ENCODE results near the gene RAB7A.
"Not testable (repeated sequence)": the region's sequence is repeated elsewhere in the genome, so short reads cannot be mapped to it uniquely, and the experiment has no call there.

The RAB7A gene

GRCh38 chr3:128745742-128746141, 19.8 kb downstream of the RAB7A start:
- no peak for TF ChIP-seq CTCF (IDR thresholded peaks at IDR 0.05)
- H3K27me3 ChIP-seq (ENCODE audit: control insufficient read depth, insufficient read depth, low read length): no peaks in the 10 kb centered on the region
- H3K4me2 ChIP-seq (ENCODE audit: low read length): no peak overlapping the region
- no peak overlapping the region for H2AFZ ChIP-seq
- H3K4me3 ChIP-seq (ENCODE audit: low read depth, low read length): no peak overlapping the region
- H3K27ac ChIP-seq: no peak overlapping the region
- no peaks in the 10 kb centered on the region for H3K36me3 ChIP-seq (ENCODE audit: control insufficient read depth, insufficient read depth, low read length)
- no peak overlapping the region for H3K9ac ChIP-seq
- no peaks in the 10 kb centered on the region for H3K9me3 ChIP-seq (ENCODE audit: control insufficient read depth, low read length)
- H3K4me1 ChIP-seq: no peaks in the 10 kb centered on the region
- peaks cover 89% of the 10 kb centered on the region for H3K79me2 ChIP-seq

- no peaks in the 10 kb centered on the region for H3K4me1 ChIP-seq
- H3K4me3 ChIP-seq (ENCODE audit: low read depth, low read length): no peak overlapping the region
- no peak overlapping the region for H3K27ac ChIP-seq
- H3K9ac ChIP-seq: no peak overlapping the region
- H3K4me2 ChIP-seq (ENCODE audit: low read length): no peak overlapping the region
- TF ChIP-seq CTCF (IDR thresholded peaks at IDR 0.05): no peak
- H3K9me3 ChIP-seq (ENCODE audit: control insufficient read depth, low read length): no peaks in the 10 kb centered on the region
- no peak overlapping the region for H2AFZ ChIP-seq
- no peaks in the 10 kb centered on the region for H3K36me3 ChIP-seq (ENCODE audit: control insufficient read depth, insufficient read depth, low read length)
- no peaks in the 10 kb centered on the region for H3K27me3 ChIP-seq (ENCODE audit: control insufficient read depth, insufficient read depth, low read length)
- peaks cover 93% of the 10 kb centered on the region for H3K79me2 ChIP-seq
These were observed 20.9 kb downstream of the RAB7A start for GRCh38 chr3:128746881-128747280.

- Histone ChIP-seq H3K4me1 (no peaks in the 10 kb centered on the region), H3K27ac (no peak overlapping the region), H2AFZ (no peak overlapping the region), H3K79me2 (peaks cover 82% of the 10 kb centered on the region), H3K9ac (no peak overlapping the region), H3K4me3 (ENCODE audit: low read depth, low read length) (no peak overlapping the region), H3K4me2 (ENCODE audit: low read length) (no peak overlapping the region), H3K27me3 (ENCODE audit: control insufficient read depth, insufficient read depth, low read length) (no peaks in the 10 kb centered on the region), H3K9me3 (ENCODE audit: control insufficient read depth, low read length) (no peaks in the 10 kb centered on the region), H3K36me3 (ENCODE audit: control insufficient read depth, insufficient read depth, low read length) (no peaks in the 10 kb centered on the region)
- no peak for TF ChIP-seq CTCF (IDR thresholded peaks at IDR 0.05)
These were observed 22.6 kb downstream of the RAB7A start for GRCh38 chr3:128748557-128748956.

- Histone ChIP-seq H3K4me3 (ENCODE audit: low read depth, low read length) (no peak overlapping the region), H3K27me3 (ENCODE audit: control insufficient read depth, insufficient read depth, low read length) (no peaks in the 10 kb centered on the region), H2AFZ (no peak overlapping the region), H3K9me3 (ENCODE audit: control insufficient read depth, low read length) (no peaks in the 10 kb centered on the region), H3K79me2 (peaks cover 80% of the 10 kb centered on the region), H3K4me1 (no peaks in the 10 kb centered on the region), H3K4me2 (ENCODE audit: low read length) (no peak overlapping the region), H3K9ac (no peak overlapping the region), H3K27ac (no peak overlapping the region), H3K36me3 (ENCODE audit: control insufficient read depth, insufficient read depth, low read length) (no peaks in the 10 kb centered on the region)
- no peak for TF ChIP-seq CTCF (IDR thresholded peaks at IDR 0.05)
These were observed 23.1 kb downstream of the RAB7A start for GRCh38 chr3:128749035-128749434.

GRCh38 chr3:128749561-128749960, 23.6 kb downstream of the RAB7A start:
- not testable (repeated sequence) for H3K9me3 ChIP-seq (ENCODE audit: control insufficient read depth, low read length); H3K27ac ChIP-seq; H3K36me3 ChIP-seq (ENCODE audit: control insufficient read depth, insufficient read depth, low read length); H2AFZ ChIP-seq; H3K27me3 ChIP-seq (ENCODE audit: control insufficient read depth, insufficient read depth, low read length); H3K4me2 ChIP-seq (ENCODE audit: low read length); H3K4me1 ChIP-seq; H3K4me3 ChIP-seq (ENCODE audit: low read depth, low read length); H3K9ac ChIP-seq
- peaks cover 82% of the 10 kb centered on the region for H3K79me2 ChIP-seq

Data from parathyroid adenoma (tissue), 2 donors.